ENCODE measurements around the gene TMEM127.
"Not testable (repeated sequence)": the region's sequence is repeated elsewhere in the genome, so short reads cannot be mapped to it uniquely, and the experiment has no call there.

TMEM127 gene, protein sequence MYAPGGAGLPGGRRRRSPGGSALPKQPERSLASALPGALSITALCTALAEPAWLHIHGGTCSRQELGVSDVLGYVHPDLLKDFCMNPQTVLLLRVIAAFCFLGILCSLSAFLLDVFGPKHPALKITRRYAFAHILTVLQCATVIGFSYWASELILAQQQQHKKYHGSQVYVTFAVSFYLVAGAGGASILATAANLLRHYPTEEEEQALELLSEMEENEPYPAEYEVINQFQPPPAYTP

DNA sequence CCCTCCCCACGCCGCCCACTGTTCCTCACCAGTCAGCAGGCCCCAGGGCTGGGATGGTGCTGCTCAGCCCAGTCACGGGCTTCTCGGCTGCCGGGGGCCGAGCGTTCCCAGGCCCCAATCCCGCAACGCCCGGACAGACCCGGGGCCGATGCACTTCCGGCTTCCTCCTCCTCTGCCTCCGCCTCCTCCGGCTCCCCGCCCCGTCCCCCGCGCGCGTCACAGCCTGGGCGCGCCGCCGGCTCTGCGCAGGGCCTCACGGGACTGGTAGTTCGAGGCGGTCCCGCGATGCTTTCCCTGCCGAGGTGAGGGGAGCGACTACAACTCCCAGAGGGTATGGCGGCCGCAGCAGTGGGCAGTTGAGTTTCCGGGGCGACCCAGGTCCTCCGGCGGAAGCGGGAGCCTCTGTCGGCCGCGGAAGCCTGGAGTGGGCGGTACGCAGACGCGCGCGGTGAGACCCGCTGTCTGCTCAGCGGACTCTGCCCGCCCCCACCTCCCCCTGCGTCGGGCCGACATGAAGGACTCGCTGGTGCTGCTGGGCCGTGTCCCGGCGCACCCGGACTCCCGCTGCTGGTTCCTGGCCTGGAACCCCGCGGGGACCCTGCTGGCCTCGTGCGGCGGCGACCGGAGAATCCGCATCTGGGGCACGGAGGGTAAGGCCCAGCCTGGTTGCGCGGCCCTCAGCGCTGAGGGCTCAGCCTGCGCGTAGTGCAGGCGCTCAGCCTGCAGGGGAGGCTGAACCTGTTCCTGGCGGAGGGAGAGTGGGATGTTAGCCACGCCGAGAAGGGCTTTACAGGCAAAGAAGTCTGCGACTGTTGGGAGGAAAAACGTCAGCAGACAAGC is at the start of gene TMEM127, which contains the start of gene CIAO1:
Gene TMEM127, minus strand, starts transcription at position 158 of the 840 bp plus-strand sequence. CDS start 616 bp downstream, outside the sequence.
Gene CIAO1, plus strand, starts transcription at position 386 of the 840 bp plus-strand sequence. Its CDS starts 126 bp downstream, at position 512.
- peak; percentile 99 for DNase-seq
- Mint-ChIP-seq H3K36me3 (peaks cover 23 to 38% of the 10 kb centered on the region in 2 donors), H3K27me3 (no peaks in the 10 kb centered on the region), H3K4me1 (peaks cover 23 to 54% of the 10 kb centered on the region in 2 donors), H3K4me3 (peak within 1 kb of the TSS; percentile 95 to 100), H3K9me3 (no peaks in the 10 kb centered on the region), H3K27ac (peak within 1 kb of the TSS; percentile 98)
- ATAC-seq (replicated peaks): peak; percentile 92 to 94

DNA sequence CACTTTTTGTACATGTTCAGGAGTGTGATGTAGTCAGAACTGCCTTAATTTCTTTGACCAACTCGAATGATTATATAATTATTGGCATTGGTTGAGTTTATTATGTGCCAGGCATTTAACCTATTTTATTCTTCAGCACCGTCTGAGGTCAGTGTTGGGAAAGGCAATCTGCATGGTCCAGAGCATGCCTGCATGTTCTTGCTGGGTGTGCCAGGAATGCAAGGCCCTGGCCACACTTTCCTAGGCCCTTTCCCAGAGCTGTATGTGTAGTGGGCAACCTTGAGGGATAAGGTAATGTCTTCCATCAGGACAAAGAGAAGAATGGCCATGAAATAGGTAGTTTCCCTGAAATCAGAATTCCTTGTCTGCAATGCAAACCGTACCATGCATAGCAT is 49.2 kb upstream of the TMEM127 start:
- Mint-ChIP-seq H3K27ac (no peak overlapping the region), H3K36me3 (peaks cover 3 to 8% of the 10 kb centered on the region in 2 donors), H3K9me3 (no peaks in the 10 kb centered on the region), H3K27me3 (no peaks in the 10 kb centered on the region), H3K4me1 (peaks cover 20 to 26% of the 10 kb centered on the region in 2 donors), H3K4me3 (no peak overlapping the region)
- DNase-seq: no peak
- no peak for ATAC-seq (replicated peaks)

DNA sequence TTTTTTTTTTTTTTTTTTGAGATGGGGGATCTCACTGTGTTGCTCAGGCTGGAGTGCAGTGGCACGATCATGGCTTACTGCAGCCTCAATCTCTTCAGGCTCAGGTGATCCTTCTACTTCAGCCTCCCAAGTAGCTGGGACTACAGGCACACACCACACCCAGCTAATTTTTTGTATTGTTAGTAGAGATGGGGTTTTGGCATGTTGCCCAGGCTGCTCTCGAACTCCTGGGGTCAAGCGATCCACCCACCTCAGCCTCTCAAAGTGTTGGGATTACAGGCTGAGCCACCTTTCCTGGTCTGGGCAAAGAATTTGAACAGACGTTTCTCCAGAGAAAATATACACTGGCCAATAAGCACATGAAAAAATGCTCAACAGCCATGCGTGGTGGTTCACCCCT is 42.5 kb upstream of the TMEM127 start:
- Mint-ChIP-seq H3K27ac (no peak overlapping the region), H3K4me3 (no peak overlapping the region), H3K4me1 (peaks cover 18 to 31% of the 10 kb centered on the region in 2 donors), H3K36me3 (peaks cover 15% of the 10 kb centered on the region in 2 donors), H3K9me3 (no peaks in the 10 kb centered on the region), H3K27me3 (no peaks in the 10 kb centered on the region)
- ATAC-seq (replicated peaks): no peak
- no peak for DNase-seq

DNA sequence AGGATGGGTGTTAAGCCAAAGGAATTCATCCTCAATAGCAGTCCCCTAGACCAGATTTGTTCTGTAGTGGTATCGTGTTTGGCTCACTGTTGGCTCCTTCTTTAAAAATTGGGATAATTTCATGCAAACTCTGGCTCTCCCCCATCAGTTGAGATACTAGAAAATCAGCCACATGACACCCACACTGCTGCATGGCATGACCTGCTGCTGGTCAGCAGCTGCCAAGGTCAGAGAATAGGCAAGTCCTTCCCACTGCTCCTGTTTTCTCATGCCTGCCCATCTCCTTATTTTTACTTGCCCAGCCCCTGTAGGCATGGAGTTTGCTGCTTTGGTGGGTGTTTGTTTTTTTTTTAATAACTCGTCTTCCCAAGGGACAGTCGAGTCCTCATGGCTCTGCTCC is 40.6 kb upstream of the TMEM127 start:
- no peak for DNase-seq
- Mint-ChIP-seq H3K4me1 (peaks cover 24 to 39% of the 10 kb centered on the region in 2 donors), H3K36me3 (peaks cover 30 to 34% of the 10 kb centered on the region in 2 donors), H3K27ac (peak overlapping the region; percentile 100), H3K27me3 (no peaks in the 10 kb centered on the region), H3K4me3 (peak overlapping the region; percentile 97 to 100), H3K9me3 (no peaks in the 10 kb centered on the region)
- ATAC-seq (replicated peaks): no peak

DNA sequence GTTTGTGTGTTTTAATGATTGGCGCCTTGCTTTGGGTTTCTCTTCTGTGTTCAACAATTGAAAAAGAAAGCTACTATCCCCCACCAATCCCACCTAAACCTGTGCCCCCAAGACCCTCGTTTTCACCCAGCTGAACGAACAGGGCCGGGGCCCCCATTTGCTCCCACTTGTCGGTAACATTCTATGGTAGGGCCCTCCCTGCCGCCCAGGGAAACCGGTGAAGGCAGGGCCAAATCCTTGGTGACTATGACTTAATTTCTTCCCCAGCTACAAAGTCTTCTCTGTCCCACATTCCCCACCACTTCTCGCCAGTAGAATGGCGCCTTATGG is 40.1 kb upstream of the TMEM127 start:
- peak overlapping the region; percentile 100 for H3K27ac Mint-ChIP-seq
- DNase-seq (no peak), ATAC-seq (replicated peaks) (no peak)
- no peaks in the 10 kb centered on the region for H3K9me3 Mint-ChIP-seq
- H3K4me1 Mint-ChIP-seq: peaks cover 24 to 43% of the 10 kb centered on the region in 2 donors
- H3K27me3 Mint-ChIP-seq: no peaks in the 10 kb centered on the region
- peaks cover 34 to 38% of the 10 kb centered on the region in 2 donors for H3K36me3 Mint-ChIP-seq
- H3K4me3 Mint-ChIP-seq: peak overlapping the region; percentile 97 to 100

DNA sequence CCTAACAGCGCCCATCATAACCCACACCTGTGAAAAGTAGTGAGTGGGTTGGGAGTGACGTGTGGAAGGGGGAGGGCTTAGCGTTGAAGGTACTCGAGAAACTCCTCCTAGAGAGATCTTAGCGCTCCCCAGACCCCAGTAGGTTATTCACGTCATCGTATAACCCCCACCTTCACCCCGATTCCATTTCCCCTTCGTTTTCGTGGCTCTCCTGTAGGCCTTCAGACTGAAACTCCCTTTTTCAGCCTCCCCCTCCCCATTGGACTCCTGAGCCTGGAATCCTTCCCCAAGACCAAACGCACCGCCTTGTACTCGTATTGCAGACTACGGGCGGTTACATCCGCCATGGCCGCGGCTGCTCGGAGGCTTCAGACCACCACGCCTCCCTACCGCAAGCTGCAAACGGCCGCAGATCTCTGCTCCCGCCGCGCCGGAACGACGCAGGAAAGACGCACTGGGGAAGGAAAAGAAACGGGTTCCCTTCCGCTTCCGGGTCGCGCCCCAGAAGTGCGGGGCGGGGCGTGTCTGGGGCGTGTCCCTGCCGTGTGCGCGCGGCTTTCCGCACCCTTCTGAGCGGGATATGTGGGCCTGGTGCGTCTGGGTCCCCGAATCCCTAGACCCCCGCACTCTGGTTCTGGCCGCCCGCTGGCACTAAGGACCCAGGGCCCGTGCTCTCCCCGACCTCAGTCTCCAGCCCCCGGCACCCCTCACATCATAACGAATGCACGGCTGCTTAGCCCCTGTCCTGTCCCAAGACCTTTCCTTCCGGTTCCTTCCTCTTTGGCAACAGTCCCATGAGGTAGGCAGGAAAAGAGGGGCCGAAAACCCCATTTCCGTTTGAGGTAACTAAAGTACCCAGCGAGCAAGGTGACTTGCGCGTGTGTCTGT is 39.5 kb upstream of the TMEM127 start, which contains the start of gene SNRNP200:
Gene SNRNP200, minus strand, starts transcription at position 456 of the 888 bp plus-strand sequence. Its CDS starts 109 bp downstream, at position 347.
- DNase-seq (peak; percentile 84), ATAC-seq (replicated peaks) (peak; percentile 97 to 99)
- Mint-ChIP-seq H3K9me3 (no peaks in the 10 kb centered on the region), H3K27ac (peak within 1 kb of the TSS; percentile 100), H3K4me1 (peaks cover 24 to 46% of the 10 kb centered on the region in 2 donors), H3K36me3 (peaks cover 36 to 40% of the 10 kb centered on the region in 2 donors), H3K4me3 (peak within 1 kb of the TSS; percentile 97 to 100), H3K27me3 (no peaks in the 10 kb centered on the region)

DNA sequence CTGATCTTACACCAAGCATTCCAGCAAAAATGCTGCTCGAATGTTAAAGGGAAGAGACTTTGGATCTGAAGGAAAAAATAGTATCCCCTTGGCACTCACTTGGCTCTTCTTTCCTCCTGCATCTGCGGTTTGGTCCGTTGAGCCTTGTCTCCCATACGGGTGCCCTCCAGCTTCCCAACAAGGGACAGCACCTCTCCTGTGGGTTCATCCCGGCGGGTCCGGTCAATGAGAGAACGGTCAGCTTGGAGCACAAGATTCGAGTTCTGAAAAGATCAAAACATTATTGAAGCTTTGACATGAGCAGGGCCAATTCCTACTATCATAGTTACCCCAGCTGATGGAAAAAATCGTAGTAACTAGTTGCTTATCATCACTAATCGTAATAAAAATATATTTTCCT is 38.8 kb upstream of the TMEM127 start:
- H3K27ac Mint-ChIP-seq: peak overlapping the region; percentile 56
- H3K27me3 Mint-ChIP-seq: no peaks in the 10 kb centered on the region
- H3K4me3 Mint-ChIP-seq: peak overlapping the region; percentile 97 to 100
- peaks cover 24 to 47% of the 10 kb centered on the region in 2 donors for H3K4me1 Mint-ChIP-seq
- no peaks in the 10 kb centered on the region for H3K9me3 Mint-ChIP-seq
- peaks cover 36 to 41% of the 10 kb centered on the region in 2 donors for H3K36me3 Mint-ChIP-seq
- no peak for DNase-seq
- no peak for ATAC-seq (replicated peaks)

DNA sequence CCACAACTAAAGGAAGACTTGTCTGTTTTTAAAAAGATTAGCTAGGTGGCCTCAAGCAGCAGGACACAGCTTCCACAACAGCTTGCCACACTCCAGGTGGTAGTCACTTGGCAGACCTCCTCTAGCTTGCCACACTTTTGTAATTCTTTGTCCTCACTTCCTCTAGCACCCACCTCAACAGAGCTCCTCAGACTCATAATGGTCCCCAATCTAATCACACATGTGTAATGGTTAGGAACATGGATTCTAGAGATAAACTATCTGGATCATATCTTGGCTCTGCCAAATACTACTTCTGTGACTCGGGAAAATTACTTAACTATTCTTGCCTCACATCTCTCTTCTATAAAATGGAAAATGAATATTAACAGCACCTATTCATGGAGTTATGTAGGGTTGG is 36.1 kb upstream of the TMEM127 start:
- ATAC-seq (replicated peaks) (no peak), DNase-seq (no peak)
- Mint-ChIP-seq H3K4me1 (peaks cover 24 to 58% of the 10 kb centered on the region in 2 donors), H3K4me3 (no peak overlapping the region), H3K27ac (peak overlapping the region; percentile 42), H3K36me3 (peaks cover 57 to 64% of the 10 kb centered on the region in 2 donors), H3K9me3 (no peaks in the 10 kb centered on the region), H3K27me3 (no peaks in the 10 kb centered on the region)

DNA sequence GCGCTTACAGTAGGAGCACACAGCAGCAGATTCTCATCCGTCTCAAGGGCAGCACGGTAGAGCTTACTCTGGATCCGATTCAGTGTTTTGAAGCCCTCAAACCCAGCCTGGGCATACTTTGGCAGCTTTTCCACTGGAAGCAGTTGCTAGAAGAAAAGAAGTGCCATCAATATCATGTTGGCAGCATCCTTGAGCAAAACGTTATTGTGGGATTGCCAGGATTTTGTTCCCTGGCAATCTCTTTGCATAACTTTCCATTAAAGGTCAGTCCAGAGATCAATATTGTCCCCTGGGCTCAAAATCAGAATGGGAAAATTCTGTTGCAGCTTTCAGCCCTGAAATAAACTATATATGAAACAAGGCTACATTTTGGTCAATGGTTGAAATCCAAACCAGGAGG is 31.1 kb upstream of the TMEM127 start:
- no peak for ATAC-seq (replicated peaks)
- Mint-ChIP-seq H3K36me3 (peaks cover 58 to 62% of the 10 kb centered on the region in 2 donors), H3K4me3 (no peak overlapping the region), H3K27me3 (no peaks in the 10 kb centered on the region), H3K4me1 (peaks cover 3 to 24% of the 10 kb centered on the region in 2 donors), H3K27ac (no peak overlapping the region), H3K9me3 (no peaks in the 10 kb centered on the region)
- no peak for DNase-seq

DNA sequence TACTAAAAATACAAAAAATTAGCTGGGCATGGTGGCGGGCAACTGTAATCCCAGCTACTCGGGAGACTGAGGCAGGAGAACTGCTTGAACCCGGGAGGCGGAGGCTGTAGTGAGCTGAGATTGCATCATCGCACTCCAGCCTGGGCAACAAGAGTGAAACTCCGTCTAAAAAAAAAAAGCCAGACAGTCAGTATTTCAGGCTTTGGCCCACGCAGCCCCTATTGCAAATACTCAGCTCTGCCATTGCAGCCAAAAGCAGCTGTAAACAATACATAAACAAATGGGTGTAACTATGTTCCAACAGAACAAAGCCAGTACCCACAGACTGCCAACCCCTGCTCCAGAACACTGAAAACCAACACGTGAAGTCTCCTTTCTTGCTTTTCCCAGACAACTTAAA is 28.5 kb upstream of the TMEM127 start:
- not testable (repeated sequence) for H3K27ac Mint-ChIP-seq; ATAC-seq (replicated peaks); H3K27me3 Mint-ChIP-seq

DNA sequence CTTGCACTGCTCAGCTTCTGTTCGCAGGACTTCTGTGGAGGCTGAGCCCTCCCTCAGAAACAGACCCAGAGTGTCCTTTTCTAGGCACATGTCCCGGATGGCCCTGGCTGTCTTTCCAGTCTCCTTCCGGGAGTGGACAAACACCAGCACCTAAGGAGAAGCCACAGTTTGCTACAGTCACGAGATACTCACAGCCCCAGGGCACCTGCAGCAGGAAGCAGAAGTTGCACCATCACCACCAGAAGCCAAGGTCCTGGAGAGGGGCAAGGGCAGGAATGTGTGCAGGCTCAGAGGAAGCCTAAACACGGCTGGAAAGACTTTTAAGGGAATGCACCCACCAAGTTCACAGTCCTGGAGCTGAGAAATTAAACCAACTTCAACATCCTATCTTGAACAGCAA is 26.0 kb upstream of the TMEM127 start:
- Mint-ChIP-seq H3K36me3 (peaks cover 54 to 70% of the 10 kb centered on the region in 2 donors), H3K4me3 (no peak overlapping the region), H3K27me3 (no peaks in the 10 kb centered on the region), H3K4me1 (peaks cover 10 to 11% of the 10 kb centered on the region in 2 donors), H3K9me3 (no peaks in the 10 kb centered on the region), H3K27ac (peak overlapping the region; percentile 71)
- DNase-seq (no peak), ATAC-seq (replicated peaks) (no peak)

More for the DNA sequence above, 28.5 kb upstream of the TMEM127 start:
- peaks cover 50 to 65% of the 10 kb centered on the region in 2 donors for H3K36me3 Mint-ChIP-seq
- H3K4me3 Mint-ChIP-seq, DNase-seq, H3K9me3 Mint-ChIP-seq, H3K4me1 Mint-ChIP-seq: not testable (repeated sequence)

DNA sequence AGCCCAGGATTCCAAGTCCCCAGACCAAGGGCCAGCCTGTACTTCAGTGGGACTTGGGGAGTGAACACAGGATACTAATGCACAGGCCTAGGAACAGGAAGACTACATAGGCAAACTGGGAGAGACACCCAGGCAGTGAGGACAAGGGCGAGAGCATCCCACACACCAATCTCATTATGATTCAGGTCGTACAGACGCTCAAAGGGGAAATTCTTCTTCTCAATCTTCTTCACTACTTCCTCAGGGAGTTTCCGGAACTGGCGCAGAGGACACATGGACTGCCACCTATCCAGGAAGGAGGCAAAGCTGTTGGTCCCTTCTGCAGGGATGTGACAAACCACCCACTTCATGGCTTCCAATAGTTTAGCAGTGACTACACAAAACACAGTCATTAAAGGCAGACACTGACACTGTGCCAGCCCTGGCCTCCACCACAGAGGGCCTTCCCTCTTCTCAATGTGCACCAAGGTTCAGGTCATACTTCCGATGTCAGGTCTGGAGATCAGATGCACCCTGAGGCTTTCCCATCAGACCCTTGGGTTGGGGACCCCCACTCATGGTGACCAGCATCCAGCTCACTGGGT is 21.6 kb upstream of the TMEM127 start:
- no peaks in the 10 kb centered on the region for H3K9me3 Mint-ChIP-seq
- DNase-seq (no peak), ATAC-seq (replicated peaks) (peak in 1 of 2 donors; percentile 20)
- no peaks in the 10 kb centered on the region for H3K27me3 Mint-ChIP-seq
- H3K4me1 Mint-ChIP-seq: peaks cover 10 to 13% of the 10 kb centered on the region in 2 donors
- no peak overlapping the region for H3K4me3 Mint-ChIP-seq
- H3K36me3 Mint-ChIP-seq: peaks cover 52 to 68% of the 10 kb centered on the region in 2 donors
- peak overlapping the region; percentile 59 for H3K27ac Mint-ChIP-seq

DNA sequence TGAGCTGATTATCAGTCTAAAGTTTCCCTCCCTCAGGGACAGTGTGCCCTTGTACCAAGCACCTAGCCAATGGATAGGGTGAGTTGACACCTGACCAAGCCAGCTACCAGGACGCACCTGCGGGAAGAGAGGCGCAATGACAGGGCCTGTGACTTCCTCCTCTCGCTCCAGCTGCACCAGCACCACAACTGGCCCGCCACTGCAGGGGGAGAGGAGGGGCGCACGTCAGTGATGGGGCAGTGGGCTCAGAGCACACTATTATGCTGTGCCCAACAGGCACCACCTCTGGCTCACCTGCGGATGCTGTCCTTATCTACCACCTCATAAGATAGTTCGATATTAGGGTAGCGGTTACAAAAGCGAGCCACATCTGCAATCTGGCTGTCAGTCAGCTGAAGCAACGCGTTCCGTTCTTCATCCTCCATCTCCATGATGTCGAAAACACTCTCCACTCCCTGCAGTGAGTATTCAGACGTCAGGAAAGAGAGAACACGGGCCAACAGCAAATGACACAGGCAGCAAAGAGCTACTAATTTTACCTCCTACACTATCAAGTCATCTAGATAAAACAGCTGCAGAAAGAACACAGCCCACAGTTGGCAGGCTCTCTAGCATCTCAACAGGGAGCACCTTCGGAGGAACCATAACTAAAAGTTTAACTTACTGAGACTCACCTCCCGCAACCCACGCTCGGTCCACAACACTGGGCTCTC is 11.1 kb upstream of the TMEM127 start:
- H3K4me1 Mint-ChIP-seq: peaks cover 3 to 11% of the 10 kb centered on the region in 2 donors
- H3K27me3 Mint-ChIP-seq: no peaks in the 10 kb centered on the region
- H3K4me3 Mint-ChIP-seq: no peak overlapping the region
- H3K36me3 Mint-ChIP-seq: peaks cover 42 to 65% of the 10 kb centered on the region in 2 donors
- ATAC-seq (replicated peaks) (no peak), DNase-seq (no peak)
- H3K27ac Mint-ChIP-seq: peak overlapping the region; percentile 31
- H3K9me3 Mint-ChIP-seq: no peaks in the 10 kb centered on the region

All from stimulated activated naive B cell treated with anti-CD40 and anti-IgM and Interleukin-4, amounts not matched to agents 10 μg/mL and 1 μg/mL and 100 μg/mL, for 72 hours (primary cell).